SIG-M5 (cell line): Measurements from ENCODE around the gene ATP2B3.

Experiments
- DNase-seq: peaks from one replicate; lab custom pipeline; 2025; lab: John Stamatoyannopoulos, UW

ATP2B3 gene

GRCh38 chrX:153620576-153620975 is 103.1 kb downstream of the ATP2B3 start:
- DNase-seq, result no peak

- DNase-seq, result no peak
Measured at GRCh38 chrX:153621949-153622598, 104.6 kb downstream of the ATP2B3 start.

DNA sequence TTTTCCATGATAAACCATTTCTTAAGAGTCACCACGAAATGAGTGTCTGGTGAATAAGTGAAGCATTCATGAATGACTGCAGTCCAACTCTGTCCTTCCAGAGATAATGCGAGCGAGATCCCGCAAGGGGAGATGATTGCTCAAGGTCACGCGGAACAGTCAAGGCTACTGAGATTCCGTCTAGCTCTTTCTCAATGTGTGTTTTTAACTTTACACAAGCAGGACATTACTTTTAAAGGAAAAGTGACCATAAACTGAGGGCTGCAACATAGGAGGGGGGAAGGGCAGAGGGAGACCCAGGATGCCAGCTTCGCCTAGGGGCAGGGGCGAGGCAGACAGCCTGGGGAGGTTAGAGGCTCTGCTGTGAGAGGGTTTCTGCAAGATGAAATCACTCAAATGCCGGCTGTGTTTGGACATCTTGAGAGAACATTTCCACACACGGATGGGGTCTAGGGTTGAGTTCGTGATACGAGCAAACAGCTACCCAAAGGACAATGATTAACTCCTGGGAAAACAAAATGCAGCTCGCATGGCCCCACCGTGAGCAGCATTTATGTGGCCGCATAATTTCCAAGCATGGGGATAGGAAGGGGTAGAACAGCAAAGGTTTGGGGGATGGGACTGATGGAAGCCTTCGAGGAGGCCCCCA is 105.3 kb downstream of the ATP2B3 start:
- no peak for DNase-seq

DNA sequence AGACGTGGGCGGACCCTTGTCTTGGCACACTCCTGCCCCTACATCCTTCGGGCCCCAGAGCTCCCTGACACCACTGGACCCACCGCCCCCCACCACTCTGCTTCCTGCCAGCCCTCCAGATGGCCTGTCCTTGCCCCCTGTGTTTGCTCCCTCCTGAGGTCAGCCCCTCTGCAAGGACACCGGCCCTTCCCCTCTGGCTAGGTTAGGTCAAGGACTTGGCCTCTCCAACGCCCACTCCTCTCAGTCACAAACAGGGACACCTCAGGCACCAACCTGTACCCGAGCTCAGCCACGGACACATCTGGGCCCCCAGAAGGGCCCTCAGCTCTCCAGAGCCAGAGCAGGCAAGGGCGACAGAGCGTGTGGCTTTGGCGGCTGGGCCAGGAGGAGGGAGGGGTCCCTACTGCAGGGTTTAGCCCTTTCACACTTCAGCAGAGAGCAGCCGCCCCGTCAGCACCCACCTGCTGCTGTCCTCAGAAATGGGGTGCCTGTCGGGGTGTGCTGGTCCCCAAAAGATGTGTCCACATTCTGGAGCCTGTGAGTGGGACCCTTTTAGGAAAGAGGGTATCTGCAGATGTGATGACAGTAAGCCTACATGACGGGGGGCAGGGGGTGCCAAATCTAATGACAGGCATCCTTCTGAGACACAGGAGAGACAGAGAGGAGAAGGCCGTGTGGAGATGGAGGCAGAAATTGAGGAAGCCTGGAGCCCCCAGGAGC is 106.0 kb downstream of the ATP2B3 start:
- DNase-seq, result no peak

DNA sequence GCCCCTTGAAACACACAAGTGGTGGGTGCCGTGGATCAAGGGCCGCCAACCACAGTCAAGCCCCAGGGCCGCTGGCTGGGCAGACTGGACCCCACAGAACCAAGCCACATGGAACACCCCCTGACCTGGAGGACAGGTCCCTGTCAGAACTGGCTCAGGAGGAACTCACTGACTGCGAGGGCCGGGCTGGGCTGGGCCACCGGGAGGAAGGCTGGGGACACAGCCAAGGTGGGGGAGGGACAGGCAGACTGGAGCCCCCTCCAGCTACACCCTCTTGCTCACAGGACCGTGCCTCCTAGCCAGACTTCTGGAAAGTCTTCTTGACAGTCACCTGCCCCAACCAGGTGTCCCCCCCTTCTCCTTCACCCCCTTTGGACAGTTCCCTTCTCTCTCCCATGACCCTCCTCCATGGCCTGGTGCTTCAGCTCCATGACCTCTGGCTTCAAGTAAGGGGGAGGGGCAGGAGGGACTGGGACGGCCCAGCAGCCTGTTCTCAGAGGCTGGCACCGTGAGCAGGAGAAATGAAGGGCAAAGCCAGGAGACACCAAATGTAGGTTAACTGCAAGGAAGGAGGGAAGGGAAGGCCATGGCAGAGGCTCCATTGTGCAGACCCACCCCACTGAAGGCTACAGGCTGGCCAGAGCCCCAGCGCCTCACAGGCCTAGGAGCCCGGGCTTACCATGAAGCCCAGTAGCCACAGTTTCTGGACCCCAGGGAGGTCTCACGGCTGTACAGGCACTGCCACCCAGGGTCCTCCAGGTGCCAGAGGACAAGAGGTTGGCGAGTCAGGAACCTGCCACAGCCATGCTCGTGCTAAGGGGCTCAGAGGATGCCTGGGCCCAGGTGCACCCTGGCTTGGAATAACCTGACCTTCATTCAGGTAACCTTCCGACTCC is 107.0 kb downstream of the ATP2B3 start:
- DNase-seq, result no peak

GRCh38 chrX:153625271-153626024 is 108.0 kb downstream of the ATP2B3 start:
- DNase-seq, result no peak

GRCh38 chrX:153626025-153626633 is 108.7 kb downstream of the ATP2B3 start:
- DNase-seq, result no peak

GRCh38 chrX:153626863-153627674 is 109.6 kb downstream of the ATP2B3 start:
- DNase-seq, result no peak

DNA sequence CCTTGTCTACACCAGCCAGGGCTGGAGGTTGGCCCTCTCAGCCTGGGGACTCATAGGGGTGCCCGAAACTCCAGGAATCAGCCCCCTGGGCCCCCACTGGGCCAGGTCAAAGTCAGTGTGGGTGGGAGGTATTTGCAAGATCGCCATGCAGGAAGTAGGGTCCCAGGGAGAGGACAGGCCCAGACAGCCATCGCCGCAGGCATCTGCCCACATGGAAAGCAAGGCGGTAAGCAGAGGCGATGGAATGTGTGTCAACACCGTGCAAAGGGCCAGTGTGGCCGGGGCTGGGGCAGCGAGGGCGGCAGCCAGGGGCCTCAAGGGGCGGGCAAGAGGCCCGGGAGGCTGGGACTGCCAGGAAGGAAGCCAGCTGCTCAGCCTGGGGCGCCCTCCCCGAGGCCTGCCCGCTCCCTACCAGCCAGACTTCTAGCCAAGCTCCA is 110.3 kb downstream of the ATP2B3 start:
- no peak for DNase-seq

DNA sequence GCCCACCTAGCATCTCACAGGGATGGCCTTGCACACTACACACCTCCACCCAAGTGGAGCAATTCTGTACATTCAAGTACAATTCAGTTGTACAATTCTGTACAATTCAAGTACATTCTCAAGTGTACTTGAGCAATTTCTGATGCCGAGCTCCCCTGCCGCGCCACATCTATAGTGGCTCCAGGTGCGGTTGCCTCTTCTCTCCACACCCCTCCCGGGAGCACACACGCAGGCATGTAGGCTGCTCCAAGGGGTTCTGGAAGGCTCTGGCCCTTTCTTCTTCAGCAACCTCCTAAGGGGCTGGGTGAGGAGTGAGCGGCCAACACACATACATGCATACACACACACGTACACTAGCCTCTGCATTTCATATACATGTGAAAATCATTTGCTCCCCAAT is 110.7 kb downstream of the ATP2B3 start:
- no peak for DNase-seq

DNA sequence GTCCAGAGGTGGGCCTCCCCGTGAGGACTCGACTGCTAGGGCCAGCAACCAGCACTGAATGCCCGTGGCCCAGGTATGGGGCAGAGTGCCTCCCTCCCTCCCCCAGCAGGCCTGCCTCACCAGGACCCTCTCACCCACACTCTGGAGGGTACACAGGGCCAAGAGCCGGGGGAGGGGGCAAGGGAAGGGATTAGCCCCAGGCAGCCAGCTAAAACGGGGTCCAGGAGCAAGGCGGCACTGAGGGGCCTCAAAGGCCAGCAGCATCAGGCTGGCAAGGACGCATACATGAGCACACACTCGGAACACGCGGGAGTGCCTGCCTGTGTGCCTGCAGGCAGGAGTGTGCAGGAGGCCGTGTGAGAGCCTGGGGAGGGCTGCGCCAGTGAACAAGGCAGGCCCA is 111.2 kb downstream of the ATP2B3 start:
- no peak for DNase-seq

GRCh38 chrX:153631346-153631745 is 113.9 kb downstream of the ATP2B3 start:
- DNase-seq, result no peak

GRCh38 chrX:153631907-153632594 is 114.6 kb downstream of the ATP2B3 start:
- DNase-seq, result no peak
